Peyer's patch (tissue), 4 donors: ENCODE results near the gene KDM6A.
"Not testable (repeated sequence)": the region's sequence is repeated elsewhere in the genome, so short reads cannot be mapped to it uniquely, and the experiment has no call there.

Experiments
- CTCF ChIP-seq, 6 experiments: fragments of 450-650 bp in 4 of 6; fragments of 200-600 bp in 2 of 6; sonication (generic) in 1 of 6; IDR thresholded peaks; one replicate each; pipeline ENCODE4 v1.5.1; 2017 to 2019; ENCODE audit warnings: antibody characterized with exemption in 6 of 6, mild to moderate bottlenecking in 3 of 6, moderate library complexity in 1 of 6
- POLR2A ChIP-seq, 2 donors: fragments of 450-650 bp; IDR thresholded peaks; one replicate each; pipeline ENCODE4 v1.5.1; 2017; ENCODE audit warnings: antibody characterized with exemption in 2 of 2, mild to moderate bottlenecking in 2 of 2, moderate library complexity in 2 of 2

DNA sequence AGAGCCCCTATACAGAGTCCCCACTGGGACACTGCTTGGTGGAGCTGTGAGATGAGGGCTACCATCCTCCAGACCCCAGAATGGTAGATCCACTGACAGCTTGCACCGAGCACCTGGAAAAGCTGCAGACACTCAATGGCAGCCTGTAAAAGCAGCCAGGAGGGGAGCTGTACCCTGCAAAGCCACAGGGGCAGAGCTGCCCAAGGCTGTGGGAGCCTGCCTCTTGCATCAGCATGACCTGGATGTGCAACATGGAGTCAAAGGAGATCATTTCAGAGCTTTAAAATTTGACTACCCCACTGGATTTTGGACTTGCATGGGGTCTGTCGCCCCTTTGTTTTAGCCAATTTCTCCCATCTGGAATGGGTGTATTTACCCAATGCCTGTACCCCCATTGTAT, 49.8 kb upstream of the KDM6A start:
- TF ChIP-seq CTCF, POLR2A (IDR thresholded peaks at IDR 0.05): not testable (repeated sequence)
